ENCODE results near the gene ELAVL2.

ELAVL2 gene

DNA sequence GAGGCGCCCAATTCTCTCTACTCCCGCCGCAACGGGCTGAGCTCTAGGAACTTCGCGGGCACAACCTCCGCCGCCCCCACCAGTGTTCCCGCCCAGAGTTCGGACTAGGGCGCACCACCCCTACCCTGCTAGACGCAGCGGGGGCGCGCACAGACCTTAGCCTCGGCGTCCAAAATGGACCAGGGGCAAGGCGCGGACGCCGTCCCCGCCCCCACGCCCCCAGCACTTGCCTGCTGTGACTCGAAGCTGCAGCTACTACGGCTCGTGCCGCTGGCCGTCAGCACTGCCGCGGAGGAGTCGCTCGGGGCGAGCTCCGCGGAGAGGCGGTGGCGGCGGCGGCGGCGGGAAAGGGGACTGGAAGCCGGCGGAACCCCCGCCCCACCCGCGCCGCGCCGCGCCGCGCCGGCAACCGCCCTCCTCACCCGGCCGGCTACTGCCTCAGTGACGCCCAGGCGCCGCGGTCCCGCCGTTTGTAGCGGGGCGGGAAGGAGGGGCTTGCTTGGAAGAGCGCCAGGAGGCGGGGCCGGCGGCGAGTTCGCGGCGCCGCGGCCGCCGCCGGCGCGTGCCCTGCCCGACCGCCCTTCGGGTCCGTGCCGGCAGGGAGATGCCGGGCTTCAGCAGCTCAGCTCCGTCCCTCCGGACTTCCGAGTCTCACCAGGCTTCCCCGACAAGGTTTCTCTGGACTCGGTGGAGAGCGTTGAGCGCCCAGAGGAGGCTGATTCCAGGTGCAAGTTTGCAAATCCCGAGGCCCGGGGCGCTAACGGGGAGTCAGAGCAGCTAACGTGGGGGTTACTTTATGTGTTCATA is 4.5 kb downstream of the ELAVL2 start:
- no peak for DNase-seq (ENCODE audit: low read depth)

DNA sequence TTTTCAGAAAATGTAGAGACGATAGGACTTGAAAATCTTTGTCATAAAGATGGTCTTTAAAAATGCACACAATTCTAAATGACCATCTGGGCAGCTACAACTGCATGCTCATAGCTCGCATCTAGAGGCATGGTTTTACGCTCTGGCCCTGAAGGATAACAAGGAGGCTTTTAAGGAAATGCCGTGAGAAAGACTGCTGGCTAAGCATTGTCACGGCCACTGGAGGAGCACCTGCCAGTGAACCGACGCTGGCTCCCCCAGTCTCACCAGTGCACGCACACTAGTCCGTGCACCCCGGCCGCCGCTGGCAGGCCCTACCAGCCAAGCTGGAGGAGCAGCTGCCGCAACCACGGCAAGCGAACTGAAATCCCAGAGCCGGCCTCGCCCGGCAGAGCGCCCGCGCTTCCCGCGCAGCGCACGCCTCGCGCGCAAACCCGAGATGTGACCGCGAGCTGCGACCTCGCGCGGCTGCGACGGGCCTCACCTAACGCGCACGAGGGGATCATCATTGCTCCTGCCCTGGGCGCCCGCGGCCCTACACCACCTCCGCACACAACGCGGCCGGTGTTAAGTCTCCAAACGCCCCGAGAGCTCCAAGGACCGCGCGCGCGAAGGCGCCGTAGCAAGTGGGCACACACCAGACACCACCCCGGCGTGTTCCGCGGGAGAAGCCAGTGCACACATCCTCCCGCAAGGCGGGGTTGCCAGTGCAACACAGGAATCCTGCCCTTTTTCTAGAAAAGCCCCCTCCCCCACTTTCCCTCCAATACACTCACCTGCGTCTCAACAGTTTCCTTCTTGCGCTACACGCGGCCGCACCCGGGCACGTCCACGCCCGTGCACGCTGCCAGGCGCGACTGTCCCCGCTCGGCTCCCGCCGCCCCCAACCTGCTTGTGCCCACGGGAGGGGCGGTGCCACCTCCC is 5.3 kb downstream of the ELAVL2 start:
- no peak for DNase-seq (ENCODE audit: low read depth)

- no peak for DNase-seq (ENCODE audit: low read depth)
Observed at GRCh38 chr9:23819403-23819802, 6.6 kb downstream of the ELAVL2 start.

GRCh38 chr9:23814243-23814642 is 11.8 kb downstream of the ELAVL2 start:
- no peak for DNase-seq (ENCODE audit: low read depth)

DNA sequence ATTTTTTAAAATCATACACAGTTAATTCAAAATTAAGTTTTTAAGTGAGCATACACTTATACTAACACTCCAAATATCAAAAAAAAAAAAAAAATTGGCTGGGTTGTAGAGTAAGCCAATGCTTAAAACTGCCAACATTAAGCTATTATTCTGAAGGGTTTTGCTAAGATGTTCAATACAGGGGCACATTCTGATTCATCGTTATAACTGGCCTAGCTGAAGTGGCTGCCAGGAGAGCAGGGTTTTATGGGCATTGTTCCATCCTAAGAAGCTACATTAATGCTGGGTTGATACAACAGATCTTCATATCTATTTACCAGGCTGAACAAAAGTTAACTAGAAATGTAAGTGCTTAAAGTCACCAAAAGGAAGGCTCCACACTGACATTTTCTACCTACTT is 13.4 kb downstream of the ELAVL2 start:
- no peak for DNase-seq (ENCODE audit: low read depth)

DNA sequence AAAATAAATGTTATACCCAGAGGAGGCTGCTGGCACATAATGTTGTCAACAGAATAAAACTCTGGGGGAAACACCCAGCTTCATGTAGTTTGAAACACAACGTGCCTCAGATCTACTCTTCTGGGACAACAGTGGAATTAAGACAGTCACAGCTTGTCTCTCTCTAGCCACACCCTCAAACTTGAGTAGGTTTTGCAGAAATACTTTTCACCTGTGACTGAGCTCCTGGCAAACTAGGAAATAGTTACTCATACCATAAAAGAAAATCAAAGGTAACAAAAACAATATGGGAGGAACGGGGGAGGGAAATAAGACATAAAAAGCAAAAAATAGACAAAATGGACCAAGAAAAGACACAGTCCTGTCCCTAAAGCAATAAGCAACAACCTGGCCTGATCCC is 14.4 kb downstream of the ELAVL2 start:
- no peak for DNase-seq (ENCODE audit: low read depth)

- DNase-seq (ENCODE audit: low read depth), result no peak
Observed at GRCh38 chr9:23803216-23803615, 22.8 kb downstream of the ELAVL2 start.

- no peak for DNase-seq (ENCODE audit: low read depth)
Observed at GRCh38 chr9:23801523-23801922, 24.5 kb downstream of the ELAVL2 start.

- DNase-seq (ENCODE audit: low read depth), result no peak
Observed at GRCh38 chr9:23799521-23799920, 26.5 kb downstream of the ELAVL2 start.

DNA sequence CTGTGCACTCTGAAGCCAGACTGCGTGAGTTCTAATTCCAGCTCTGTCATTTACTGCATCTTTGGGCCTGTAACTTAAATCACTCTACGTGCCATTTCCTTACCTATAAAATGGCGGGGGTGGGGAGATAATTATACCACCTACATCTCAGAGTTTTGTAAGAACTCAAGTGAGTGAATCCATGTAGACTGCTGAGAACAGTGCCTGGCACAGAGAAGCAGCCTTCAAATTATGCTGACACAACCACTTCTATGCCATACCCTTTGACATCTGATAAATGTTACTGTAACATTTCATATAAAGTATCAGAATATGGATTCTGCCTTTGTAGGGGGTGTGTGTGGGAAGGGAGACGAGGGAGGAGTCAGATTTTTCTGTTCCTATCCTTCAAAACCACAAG is 27.7 kb downstream of the ELAVL2 start:
- no peak for DNase-seq (ENCODE audit: low read depth)

- no peak for DNase-seq (ENCODE audit: low read depth)
Observed at GRCh38 chr9:23796209-23796608, 29.8 kb downstream of the ELAVL2 start.

- DNase-seq (ENCODE audit: low read depth), result no peak
Observed at GRCh38 chr9:23790351-23791260, 35.4 kb downstream of the ELAVL2 start.

DNA sequence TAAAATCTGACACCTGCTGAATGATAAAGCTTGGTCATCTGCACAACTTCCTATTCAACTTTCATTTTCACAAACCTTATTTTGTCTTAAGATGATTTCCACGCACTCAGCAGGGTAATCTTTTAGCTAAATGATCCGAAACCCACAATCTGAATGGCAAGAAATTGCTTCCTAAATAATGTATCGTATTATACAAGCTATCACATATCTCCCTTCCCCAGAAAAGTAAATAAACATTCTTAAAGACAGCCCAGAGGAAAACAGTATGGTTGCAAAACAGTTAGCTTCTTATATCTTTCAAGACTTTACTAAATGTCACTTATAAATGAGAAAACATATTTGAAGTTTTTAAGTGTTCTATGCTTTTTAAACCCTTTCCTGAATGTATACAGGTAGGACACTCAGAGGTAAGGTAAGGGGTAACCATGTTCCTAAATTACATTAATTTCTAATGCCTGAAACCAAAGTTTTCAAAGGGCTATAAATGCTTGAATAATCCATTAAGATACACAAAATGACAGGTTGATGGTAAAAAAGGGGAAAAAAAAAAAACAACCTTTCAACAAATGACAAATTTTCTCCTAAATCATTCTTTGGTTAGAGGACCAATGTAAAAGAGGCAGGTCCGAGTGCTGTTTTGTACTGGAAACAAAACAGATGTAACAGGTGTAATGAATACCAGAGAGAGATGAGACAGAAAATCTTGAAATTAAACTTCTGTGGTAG is 36.3 kb downstream of the ELAVL2 start:
- DNase-seq (ENCODE audit: low read depth), result no peak

DNA sequence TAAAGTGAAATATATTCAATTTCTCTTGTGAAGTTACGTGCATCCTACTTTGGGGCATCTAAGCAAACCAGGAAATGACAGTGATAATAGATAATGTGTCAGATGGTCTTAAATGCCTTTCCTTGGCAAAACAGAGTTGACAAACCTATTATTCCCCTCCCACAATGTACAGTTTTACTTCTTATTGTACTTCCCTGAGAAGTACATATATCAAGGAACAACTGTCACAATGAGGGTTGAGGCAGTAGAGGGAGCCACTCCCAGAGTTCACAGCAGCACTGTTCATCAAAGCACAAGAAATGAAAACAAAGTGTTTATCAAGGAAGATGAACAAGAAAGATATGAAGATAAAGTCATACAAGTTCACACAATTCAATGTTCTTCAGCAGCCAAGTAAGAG is 41.1 kb downstream of the ELAVL2 start:
- DNase-seq (ENCODE audit: low read depth), result no peak

- no peak for DNase-seq (ENCODE audit: low read depth)
Observed at GRCh38 chr9:23783509-23783908, 42.5 kb downstream of the ELAVL2 start.

DNA sequence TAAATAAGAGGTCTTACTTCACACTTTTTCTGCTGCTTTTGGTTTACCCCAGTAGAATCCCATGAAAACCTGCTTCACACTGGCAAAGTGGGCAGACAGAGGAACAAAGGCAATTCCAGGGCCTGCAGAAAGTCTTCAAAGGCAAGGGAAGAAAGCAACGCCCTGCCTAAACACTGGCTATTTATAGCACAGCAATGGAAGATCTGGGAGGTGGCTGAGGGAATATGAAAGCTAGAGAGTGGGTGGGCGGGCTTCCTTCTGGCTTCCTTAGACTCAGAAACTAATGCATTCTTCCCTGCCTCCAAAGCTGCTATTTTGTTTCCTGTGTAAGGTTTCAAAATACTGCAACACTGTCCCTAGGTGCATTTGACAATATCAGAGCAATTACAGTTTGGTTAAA is 46.8 kb downstream of the ELAVL2 start:
- no peak for DNase-seq (ENCODE audit: low read depth)

DNA sequence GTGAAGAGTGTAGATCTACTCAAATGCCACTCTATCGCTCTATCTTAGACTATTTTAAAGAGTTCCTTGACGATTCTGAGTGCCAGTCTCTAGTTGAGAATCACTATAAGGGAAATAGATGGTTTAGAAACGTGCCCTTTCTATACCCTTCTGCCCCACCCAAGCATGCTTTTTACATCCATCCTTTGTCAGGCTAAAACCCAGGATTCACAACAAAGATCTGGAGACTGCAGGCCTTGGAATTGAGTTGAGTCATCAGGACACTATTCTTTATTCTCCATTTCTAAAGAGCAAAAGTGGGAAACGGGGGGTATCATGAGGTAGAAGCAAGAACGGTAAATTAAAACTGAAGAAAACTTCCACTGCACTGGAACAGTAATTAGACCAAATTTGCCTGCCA is 48.7 kb downstream of the ELAVL2 start:
- no peak for DNase-seq (ENCODE audit: low read depth)

DNA sequence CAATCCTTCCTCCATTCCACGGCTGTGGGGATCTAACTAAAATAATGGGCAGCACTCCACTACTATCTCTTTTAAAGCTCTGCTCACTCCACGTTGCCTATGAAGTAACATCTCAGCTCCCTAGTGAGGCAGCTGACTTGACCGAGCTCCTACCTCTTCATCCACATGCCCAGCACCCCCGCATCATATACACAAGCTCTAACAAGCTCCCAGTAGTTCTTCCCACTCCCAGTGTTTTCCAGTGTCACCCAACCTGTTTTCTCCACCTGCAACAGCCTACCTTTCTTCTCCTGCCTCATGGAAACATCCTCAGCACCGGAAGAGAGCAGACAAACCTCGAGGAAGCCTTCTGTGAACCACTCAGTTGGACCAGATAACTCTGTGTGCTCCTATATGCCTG is 50.5 kb downstream of the ELAVL2 start:
- DNase-seq (ENCODE audit: low read depth), result no peak

GRCh38 chr9:23774266-23774665 is 51.8 kb downstream of the ELAVL2 start:
- DNase-seq (ENCODE audit: low read depth), result no peak

GRCh38 chr9:23772385-23772783 is 53.7 kb downstream of the ELAVL2 start:
- no peak for DNase-seq (ENCODE audit: low read depth)

- no peak for DNase-seq (ENCODE audit: low read depth)
Observed at GRCh38 chr9:23771746-23772384, 54.2 kb downstream of the ELAVL2 start.

Data from stimulated activated CD8-positive, alpha-beta memory T cell treated with anti-CD3 and anti-CD28 coated beads, Interleukin-12 subunit alpha, Interleukin-12 subunit beta, amount 100 ng/mL, for 1 hour (primary cell).